NCI-H460 (cell line): ENCODE measurements around the gene SPDYE16. TPM values are rescaled to one million over a fixed set of nuclear protein-coding genes. Genes with fewer than 3 reads are reported as not detected.
"Not testable (repeated sequence)": the region's sequence is repeated elsewhere in the genome, so short reads cannot be mapped to it uniquely, and the experiment has no call there.

ENCODE experiments used
- DNase-seq: peaks from one replicate; pipeline ENCODE4 v3.0.0-alpha.2; 2016; ENCODE audit warnings: low read depth; ENCODE audit errors: extremely low read depth
- total RNA-seq: library from RNA; depleted of rRNA; stranded (reverse); fragments of >200 nt; shearing (Covaris generic); gene quantifications from 2 replicates; pipeline ENCODE4 v1.2.3, GENCODE V29; 2014

SPDYE16 gene
- total RNA-seq, 1 experiment from 2014 or later: not detected

DNA sequence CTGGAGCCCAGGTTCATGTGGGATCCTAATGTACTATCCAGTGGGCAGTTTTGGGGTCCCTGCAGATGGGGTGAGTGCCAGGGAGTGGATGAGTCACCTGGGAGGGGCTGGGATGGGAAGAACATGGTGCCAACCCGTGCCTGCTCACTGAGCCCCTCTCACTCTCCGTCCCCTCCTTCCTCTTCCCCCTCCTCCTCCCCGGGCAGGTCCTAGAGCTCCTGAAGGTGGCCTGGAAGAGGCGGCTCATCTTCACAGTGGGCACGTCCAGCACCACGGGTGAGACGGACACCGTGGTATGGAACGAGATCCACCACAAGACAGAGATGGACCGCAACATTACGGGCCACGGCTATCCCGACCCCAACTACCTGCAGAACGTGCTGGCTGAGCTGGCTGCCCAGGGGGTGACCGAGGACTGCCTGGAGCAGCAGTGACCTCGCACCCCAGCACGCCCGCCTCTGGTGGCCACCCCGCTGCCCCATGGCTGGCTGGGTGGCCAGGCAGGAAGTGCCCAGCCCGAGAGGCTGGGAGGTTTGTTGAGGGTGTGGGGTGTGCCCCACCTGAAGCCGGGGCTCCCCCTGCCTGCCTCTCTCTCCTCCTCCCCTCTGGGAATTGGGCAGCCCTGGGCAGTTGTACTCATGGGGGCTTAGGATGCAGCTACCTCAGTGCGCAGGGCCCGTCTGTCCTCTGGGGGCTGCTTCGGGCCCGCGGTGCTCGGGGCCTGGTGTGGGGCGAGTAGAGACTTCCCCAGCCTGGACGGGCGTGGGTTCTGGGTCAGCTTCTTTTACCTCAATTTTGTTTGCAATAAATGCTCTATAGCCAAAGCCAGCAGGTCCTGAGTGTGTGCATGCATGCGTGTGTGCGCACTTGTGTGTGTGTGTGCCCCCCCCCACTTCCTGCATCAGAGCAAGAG lies 37.7 kb downstream of the SPDYE16 start:
- DNase-seq: no peak

DNA sequence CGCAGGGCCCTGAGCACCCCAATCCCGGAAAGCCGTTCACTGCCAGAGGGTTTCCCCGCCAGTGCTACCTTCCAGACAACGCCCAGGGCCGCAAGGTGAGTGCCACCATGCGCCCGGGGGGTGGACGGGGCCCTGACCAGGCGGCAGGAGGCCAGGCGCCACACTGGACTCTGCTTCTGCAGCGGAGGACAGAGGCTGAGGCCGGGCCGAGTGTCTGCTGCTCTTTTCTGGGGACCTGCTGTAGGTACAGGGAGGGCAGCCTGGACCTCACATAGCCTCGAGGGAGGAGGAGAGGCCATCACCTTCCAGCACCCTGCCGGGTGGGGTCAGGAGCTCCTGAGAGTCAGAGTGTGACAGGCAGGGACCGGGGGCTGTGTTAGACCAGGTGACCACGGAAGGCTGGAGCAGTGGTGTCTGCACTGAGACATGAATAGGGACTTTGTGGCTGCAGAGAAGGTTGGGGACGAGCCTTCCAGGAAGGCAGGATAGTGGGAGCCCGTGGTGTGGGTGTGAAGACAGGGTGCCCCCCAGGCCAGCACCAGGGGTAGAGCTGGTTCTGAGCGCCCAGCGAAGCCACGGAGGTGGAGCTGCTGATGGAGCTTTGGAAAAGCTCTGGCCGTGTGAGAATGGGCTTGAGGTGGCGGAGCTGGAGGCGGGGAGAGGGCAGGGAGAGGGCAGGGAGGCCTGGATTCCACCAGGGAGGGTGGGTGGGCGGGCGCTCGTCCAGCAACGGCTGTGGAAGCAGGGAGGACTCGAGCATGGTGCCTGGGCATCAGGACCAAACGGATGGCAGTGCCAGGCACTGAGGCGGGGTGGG lies 38.5 kb downstream of the SPDYE16 start:
- DNase-seq: not testable (repeated sequence)

DNA sequence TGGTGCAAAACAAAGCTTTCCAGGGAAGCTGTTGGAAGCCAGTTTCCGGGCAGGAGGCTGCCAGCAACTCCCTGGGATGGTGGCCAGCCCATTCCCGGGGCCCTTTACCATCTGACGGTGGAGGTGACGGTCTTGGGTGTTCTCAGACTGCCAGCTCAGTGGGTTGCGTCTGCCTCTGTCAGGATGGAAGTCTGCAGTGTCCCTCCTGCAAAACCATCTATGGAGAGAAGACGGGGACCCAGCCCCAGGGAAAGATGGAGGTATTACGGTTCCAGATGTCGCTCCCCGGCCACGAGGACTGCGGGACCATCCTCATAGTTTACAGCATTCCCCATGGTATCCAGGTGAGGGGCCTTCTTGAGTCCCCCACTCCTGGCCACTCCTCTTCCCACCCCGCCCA lies 39.9 kb downstream of the SPDYE16 start:
- not testable (repeated sequence) for DNase-seq

DNA sequence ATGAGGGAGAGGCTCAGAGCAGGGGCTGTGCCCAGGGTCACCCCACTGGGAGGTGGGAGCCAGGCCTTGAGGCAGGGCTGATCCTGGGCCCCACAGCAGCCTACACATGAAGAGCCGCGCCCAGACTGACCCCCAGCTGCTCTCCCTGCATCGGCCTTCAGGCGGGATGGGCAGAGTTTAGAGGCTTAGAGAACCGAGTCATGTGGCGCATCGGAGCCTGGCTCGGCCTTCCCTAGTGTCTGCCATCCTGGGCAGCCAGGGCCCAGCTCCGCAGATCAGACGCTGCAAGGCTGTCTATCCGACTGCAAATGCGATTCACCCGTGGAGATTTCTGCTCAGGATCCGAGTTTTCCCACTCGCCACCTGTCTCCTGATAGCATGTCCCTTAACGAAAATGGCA lies 40.3 kb downstream of the SPDYE16 start:
- DNase-seq: not testable (repeated sequence)

DNA sequence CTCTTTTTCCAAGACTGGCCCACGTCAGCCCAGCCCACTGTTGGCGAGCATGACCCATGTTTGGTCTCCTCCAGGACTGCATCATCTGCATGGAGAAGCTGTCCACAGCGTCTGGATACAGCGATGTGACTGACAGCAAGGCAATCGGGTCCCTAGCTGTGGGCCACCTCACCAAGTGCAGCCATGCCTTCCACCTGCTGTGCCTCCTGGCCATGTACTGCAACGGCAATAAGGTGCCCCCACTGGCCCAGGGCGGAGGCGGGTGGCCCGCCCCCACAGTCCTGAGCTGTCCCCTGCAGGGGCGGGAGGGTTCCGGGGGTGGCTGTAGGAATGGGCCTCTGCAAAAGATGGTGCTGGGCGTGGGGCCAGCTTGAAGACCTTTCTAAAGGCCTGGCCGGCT lies 40.9 kb downstream of the SPDYE16 start:
- DNase-seq: not testable (repeated sequence)

DNA sequence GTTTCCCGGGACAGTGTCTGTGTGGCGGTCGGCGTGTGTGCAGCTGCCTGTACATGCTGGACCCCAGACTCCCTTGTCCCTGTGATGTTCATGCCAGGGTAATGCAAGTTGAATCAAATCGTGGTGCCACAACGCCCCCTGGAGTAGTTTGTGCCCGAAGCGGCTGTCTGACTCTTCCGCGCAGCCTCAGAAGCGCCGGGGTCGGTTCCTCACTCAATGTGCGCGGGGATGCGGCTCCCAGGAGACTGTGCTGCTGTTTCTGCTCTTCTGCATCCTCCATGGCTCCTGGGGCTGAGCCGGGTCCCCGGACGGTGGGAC lies 43.2 kb downstream of the SPDYE16 start:
- DNase-seq: not testable (repeated sequence)

DNA sequence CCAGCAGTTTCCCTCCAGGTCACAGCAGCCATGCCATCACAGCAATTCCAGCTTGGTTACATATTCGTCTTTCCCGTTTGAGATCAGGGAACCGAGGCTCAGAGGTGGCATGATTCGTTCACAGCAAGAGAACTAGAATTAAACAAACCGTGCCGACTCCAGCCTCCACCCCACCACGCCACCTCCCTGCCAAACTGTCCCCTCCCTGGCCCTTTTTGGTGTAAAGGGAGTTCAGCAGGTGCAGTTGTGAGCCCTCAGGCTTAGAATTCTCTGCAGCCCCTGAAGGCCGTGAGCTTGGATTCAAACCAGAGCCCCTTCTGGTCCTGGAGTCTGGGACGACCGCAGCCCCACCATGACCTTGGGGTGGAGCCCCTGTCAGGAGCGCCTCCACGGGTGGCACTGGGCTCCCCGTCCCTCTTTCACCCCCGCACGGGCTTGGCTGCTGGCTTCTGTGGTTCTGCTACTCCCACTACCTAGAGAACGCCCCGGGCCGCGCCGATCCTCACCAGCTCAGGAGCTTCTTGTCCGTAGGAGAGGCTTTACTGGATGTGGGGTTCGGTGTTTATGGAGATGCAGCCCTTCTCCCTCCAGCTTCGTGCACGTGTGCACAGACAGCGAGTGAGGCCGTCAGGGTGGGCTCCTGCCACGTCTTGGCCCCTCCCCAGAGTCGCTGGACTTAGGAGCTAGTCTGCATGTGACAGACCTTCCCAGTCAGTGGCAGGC lies 43.7 kb downstream of the SPDYE16 start:
- DNase-seq: not testable (repeated sequence)

DNA sequence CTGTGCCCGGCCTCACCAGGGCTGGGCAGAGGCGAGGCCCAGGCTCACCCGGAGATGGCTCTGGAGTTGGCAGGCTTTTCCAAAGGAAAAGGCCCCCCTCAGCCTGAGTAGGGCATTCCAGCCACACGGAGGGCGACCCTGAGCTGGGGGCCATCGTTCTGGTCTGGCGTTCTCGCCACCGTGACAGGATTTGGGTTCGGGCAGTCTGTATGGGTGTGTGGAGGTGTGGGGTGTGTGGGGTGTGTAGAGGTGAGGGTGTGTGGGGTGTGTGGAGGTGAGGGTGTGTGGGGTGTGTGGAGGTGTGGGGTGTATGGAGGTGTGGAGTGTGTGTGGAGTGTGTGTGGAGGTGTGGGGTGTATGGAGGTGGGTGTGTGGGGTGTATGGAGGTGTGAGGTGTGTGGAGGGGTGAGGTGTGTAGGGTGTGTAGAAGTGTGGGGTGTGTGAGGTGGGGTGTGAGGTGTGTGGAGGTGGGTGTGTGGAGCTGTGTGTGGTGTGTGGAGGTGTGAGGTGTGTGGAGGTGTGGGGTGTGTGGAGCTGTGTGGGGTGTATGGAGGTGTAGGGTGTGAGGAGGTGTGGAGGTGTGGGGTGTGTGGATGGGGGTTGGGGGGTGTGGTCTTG lies 44.4 kb downstream of the SPDYE16 start:
- DNase-seq: not testable (repeated sequence)

GRCh38 chr7:76497918-76498582 lies 45.0 kb downstream of the SPDYE16 start:
- DNase-seq: not testable (repeated sequence)

DNA sequence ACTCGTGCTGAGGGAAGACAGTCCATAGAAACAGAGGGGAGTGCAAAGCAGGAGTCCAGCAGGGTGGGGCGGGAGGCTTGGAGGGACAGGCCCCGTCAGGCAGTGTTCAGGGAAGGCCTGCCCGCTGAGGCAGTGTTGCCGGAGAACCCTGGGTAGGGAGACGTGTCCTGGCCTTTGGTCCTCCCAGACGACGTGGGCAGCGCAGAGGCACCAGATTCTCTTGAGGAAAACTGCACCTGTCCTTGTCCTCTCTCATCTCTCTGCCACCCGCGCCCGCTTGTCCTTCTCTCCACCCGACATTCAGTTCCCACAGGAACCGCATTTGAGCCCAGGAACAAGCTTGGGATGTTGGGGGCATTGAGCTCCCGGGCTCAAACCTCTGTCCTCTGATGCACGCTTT lies 47.4 kb downstream of the SPDYE16 start:
- DNase-seq: not testable (repeated sequence)

DNA sequence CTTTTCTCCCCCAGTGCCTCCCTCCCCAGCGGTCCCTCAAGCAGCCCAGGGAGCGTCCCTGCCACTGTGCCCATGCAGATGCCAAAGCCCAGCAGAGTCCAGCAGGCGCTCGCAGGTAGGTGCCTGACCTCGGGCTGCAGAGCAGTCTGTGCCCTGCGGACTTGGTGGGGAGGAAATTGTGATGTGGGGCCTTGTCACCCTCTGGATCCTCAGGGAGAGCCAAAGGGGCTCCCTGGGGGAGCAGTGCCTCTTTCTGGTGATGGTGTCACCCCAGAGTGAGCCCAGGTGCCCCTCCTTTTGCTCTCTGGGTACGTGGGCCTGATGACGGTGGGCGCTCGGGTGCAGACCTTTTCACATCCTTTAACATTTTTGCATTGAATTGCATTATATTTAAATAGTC lies 51.0 kb downstream of the SPDYE16 start:
- DNase-seq: not testable (repeated sequence)

GRCh38 chr7:76487969-76488368 lies 55.1 kb downstream of the SPDYE16 start:
- not testable (repeated sequence) for DNase-seq

DNA sequence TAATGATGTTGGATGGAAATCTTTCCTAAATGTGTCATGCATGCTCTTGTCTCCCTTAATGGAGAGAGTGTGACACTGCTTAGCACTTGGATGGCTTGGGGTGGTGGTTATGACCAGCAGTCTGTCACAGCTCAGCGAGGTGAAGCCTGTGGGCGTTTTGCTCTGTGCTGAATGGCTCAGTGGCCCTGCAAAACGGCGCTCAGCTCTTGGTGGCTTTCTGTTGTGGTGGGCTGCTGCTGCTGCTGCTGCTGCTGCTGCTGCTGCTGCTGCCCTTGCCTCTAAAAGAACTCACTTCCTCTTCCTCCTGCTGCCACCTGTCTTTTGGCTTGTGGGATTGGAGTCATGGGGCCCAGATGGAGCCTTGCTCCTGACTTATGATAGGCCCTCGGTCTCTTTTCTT lies 56.5 kb downstream of the SPDYE16 start:
- not testable (repeated sequence) for DNase-seq

GRCh38 chr7:76485822-76486610 lies 57.1 kb downstream of the SPDYE16 start:
- not testable (repeated sequence) for DNase-seq

GRCh38 chr7:76484456-76484855 lies 58.6 kb downstream of the SPDYE16 start:
- DNase-seq: not testable (repeated sequence)

DNA sequence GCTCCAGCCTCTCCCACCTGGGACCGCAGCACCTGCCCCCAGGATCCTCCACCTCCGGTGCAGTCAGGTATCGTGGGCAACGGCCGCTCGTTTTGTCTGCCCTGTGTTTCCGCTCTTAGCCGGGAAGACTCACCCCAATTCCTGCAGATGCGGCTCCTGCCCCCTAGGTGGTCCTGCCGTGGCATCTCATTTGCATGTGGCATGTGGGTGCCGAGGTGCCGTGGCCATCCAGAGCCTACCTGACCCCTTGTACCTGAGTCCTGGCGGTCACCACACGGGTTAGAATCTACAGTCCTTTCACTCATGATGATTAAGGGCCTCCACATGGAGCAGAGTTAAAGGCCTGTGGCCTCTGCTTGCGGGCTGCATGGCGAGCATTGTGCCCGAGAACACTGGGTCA lies 60.0 kb downstream of the SPDYE16 start:
- not testable (repeated sequence) for DNase-seq

DNA sequence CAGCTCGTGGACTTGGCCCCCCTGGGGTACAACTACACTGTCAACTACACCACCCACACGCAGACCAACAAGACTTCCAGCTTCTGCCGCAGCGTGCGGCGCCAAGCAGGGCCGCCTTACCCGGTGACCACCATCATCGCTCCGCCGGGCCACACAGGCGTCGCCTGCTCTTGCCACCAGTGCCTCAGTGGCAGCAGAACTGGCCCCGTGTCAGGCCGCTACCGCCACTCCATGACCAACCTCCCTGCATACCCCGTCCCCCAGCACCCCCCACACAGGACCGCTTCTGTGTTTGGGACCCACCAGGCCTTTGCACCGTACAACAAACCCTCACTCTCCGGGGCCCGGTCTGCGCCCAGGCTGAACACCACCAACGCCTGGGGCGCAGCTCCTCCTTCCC lies 60.4 kb downstream of the SPDYE16 start:
- not testable (repeated sequence) for DNase-seq
